Suppressor macrophage treated with lipopolysaccharide for 4 hours (primary cell): ENCODE measurements around the gene PRSS50.
A peak's percentile ranks its signal among the peaks of the same experiment; 100 is the strongest.
"Not testable (repeated sequence)": the region's sequence is repeated elsewhere in the genome, so short reads cannot be mapped to it uniquely, and the experiment has no call there.

Experiments used
- DNase-seq: peaks from one replicate; pipeline ENCODE4 v3.0.0-alpha.2; 2020

PRSS50 gene

GRCh38 chr3:46706771-46707582, 10.7 kb downstream of the PRSS50 start:
- DNase-seq, result no peak

GRCh38 chr3:46705751-46706552, 11.7 kb downstream of the PRSS50 start:
- DNase-seq, result no peak

- peak; percentile 80 for DNase-seq
Measured at GRCh38 chr3:46705022-46705530, 12.6 kb downstream of the PRSS50 start.

- not testable (repeated sequence) for DNase-seq
Measured at GRCh38 chr3:46704346-46704745, 13.3 kb downstream of the PRSS50 start.

GRCh38 chr3:46703013-46703520, 14.6 kb downstream of the PRSS50 start:
- no peak for DNase-seq

- no peak for DNase-seq
Measured at GRCh38 chr3:46702246-46703012, 15.2 kb downstream of the PRSS50 start.

- no peak for DNase-seq
Measured at GRCh38 chr3:46701181-46701939, 16.3 kb downstream of the PRSS50 start, which contains the start of gene TMIE. Gene TMIE, plus strand, starts transcription at chr3:46701392. Its CDS starts 96 bp downstream, at chr3:46701488.

- DNase-seq, result no peak
Measured at GRCh38 chr3:46700772-46701171, 16.9 kb downstream of the PRSS50 start.

- DNase-seq, result peak; percentile 93
Measured at GRCh38 chr3:46699676-46700523, 17.8 kb downstream of the PRSS50 start.

GRCh38 chr3:46695962-46696894, 21.4 kb downstream of the PRSS50 start:
- DNase-seq, result no peak

- peak; percentile 94 for DNase-seq
Measured at GRCh38 chr3:46695177-46695961, 22.3 kb downstream of the PRSS50 start.

- no peak for DNase-seq
Measured at GRCh38 chr3:46694520-46694919, 23.1 kb downstream of the PRSS50 start.

GRCh38 chr3:46693892-46694226, 23.8 kb downstream of the PRSS50 start:
- peak; percentile 75 for DNase-seq

- DNase-seq, result peak; percentile 49
Measured at GRCh38 chr3:46693038-46693891, 24.4 kb downstream of the PRSS50 start, which contains the start of gene ALS2CL. Gene ALS2CL, minus strand, starts transcription at chr3:46693679. Its CDS starts 4,239 bp downstream, at chr3:46689440.

- DNase-seq, result no peak
Measured at GRCh38 chr3:46692566-46692990, 25.1 kb downstream of the PRSS50 start.

GRCh38 chr3:46690798-46691197, 26.9 kb downstream of the PRSS50 start:
- DNase-seq, result no peak

GRCh38 chr3:46685446-46685845, 32.2 kb downstream of the PRSS50 start:
- no peak for DNase-seq

GRCh38 chr3:46684891-46685290, 32.8 kb downstream of the PRSS50 start:
- DNase-seq, result peak; percentile 22
